Measurements from ENCODE around the gene OXNAD1. TPM values are rescaled to one million over a fixed set of nuclear protein-coding genes. Genes with fewer than 3 reads are reported as not detected.

Gene OXNAD1
- total and polyA plus RNA-seq, 4 donors = 2.4 to 10.3 (median 5.6) TPM

- Histone ChIP-seq H3K9me3 (ENCODE audit: control insufficient read depth, low read length) (no peaks in the 10 kb centered on the region), H3K4me1 (ENCODE audit: control insufficient read depth in 1 of 2, insufficient read depth in 2 of 2, low read length in 2 of 2) (no peaks in the 10 kb centered on the region), H3K27ac (ENCODE audit: low read depth in 1 of 2, low read length in 2 of 2) (no peak overlapping the region), H3K27me3 (ENCODE audit: control insufficient read depth in 1 of 2, insufficient read depth in 2 of 2, low read length in 1 of 2) (no peaks in the 10 kb centered on the region), H3K4me3 (ENCODE audit: low read length in 2 of 2) (no peak overlapping the region), H3K36me3 (ENCODE audit: control insufficient read depth in 1 of 2, insufficient read depth in 2 of 2, low read length in 1 of 2) (peaks cover 3 to 12% of the 10 kb centered on the region in 2 donors)
- ATAC-seq (ENCODE audit: low FRiP score) = no peak
- no peak for DNase-seq
- WGBS, 2 donors = 66 to 75% methylated on average over 4 of the region's 4 CpGs
- intact Hi-C loops (cut with DNase I) = no loop called here
These were observed 54.3 kb downstream of the OXNAD1 start for GRCh38 chr3:16319307-16319706.

DNA sequence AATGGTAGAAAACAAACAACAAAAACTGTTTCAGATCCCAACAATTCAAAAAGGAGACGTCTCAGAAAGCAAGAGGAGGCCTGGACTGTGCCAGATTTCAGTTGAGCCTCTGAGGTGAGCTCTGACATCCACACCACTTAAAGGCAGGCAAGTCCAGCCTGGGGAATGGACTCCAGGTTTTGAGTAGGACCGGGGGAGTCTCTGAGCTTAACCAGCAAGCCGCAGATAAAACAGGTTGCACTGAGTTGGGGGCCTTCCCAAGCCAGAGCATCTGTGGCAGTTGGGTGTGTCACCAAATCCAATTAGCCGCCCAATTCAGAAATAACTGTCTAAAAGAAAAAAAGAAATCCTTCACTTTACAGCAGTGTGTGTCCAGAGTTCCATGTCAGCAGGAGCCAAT is 54.7 kb downstream of the OXNAD1 start:
- Histone ChIP-seq H3K27ac (ENCODE audit: low read depth in 1 of 2, low read length in 2 of 2) (no peak overlapping the region), H3K27me3 (ENCODE audit: control insufficient read depth in 1 of 2, insufficient read depth in 2 of 2, low read length in 1 of 2) (no peaks in the 10 kb centered on the region), H3K36me3 (ENCODE audit: control insufficient read depth in 1 of 2, insufficient read depth in 2 of 2, low read length in 1 of 2) (peaks cover 3 to 12% of the 10 kb centered on the region in 2 donors), H3K4me3 (ENCODE audit: low read length in 2 of 2) (no peak overlapping the region), H3K9me3 (ENCODE audit: control insufficient read depth, low read length) (no peaks in the 10 kb centered on the region), H3K4me1 (ENCODE audit: control insufficient read depth in 1 of 2, insufficient read depth in 2 of 2, low read length in 2 of 2) (no peaks in the 10 kb centered on the region)
- 91 to 95% methylated on average over 4 of the region's 4 CpGs for WGBS, 2 donors
- intact Hi-C loops (cut with DNase I) = no loop called here
- DNase-seq = no peak
- ATAC-seq (ENCODE audit: low FRiP score) = no peak

DNA sequence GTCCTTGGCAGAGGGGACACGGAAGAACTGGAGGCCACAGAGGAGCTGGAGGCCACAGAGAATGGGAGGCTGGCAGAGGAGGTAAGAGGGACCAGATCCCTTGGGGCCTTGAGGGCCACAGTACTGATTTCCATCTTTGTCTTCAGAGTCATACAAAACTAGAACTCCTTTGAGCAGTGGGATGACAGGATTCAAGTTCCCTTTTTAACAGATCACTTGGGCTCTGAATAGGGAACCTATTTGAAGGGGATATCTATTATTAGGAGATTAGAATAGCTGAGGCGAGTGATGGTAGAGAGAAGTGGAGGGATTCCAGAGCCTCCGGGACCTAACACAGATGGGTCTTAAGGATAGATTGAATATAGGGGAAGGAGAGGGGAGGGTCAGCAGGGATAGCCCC is 55.7 kb downstream of the OXNAD1 start:
- Histone ChIP-seq H3K27ac (ENCODE audit: low read depth in 1 of 2, low read length in 2 of 2) (no peak overlapping the region), H3K4me1 (ENCODE audit: control insufficient read depth in 1 of 2, insufficient read depth in 2 of 2, low read length in 2 of 2) (no peaks in the 10 kb centered on the region), H3K36me3 (ENCODE audit: control insufficient read depth in 1 of 2, insufficient read depth in 2 of 2, low read length in 1 of 2) (peaks cover 3 to 12% of the 10 kb centered on the region in 2 donors), H3K4me3 (ENCODE audit: low read length in 2 of 2) (no peak overlapping the region), H3K9me3 (ENCODE audit: control insufficient read depth, low read length) (no peaks in the 10 kb centered on the region), H3K27me3 (ENCODE audit: control insufficient read depth in 1 of 2, insufficient read depth in 2 of 2, low read length in 1 of 2) (no peaks in the 10 kb centered on the region)
- ATAC-seq (ENCODE audit: low FRiP score) = no peak
- intact Hi-C loops (cut with DNase I) = no loop called here
- DNase-seq = no peak
- WGBS, 2 donors = 92 to 93% methylated on average over 3 of the region's 3 CpGs

- Histone ChIP-seq H3K9me3 (ENCODE audit: control insufficient read depth, low read length) (no peaks in the 10 kb centered on the region), H3K27ac (ENCODE audit: low read depth in 1 of 2, low read length in 2 of 2) (no peak overlapping the region), H3K4me1 (ENCODE audit: control insufficient read depth in 1 of 2, insufficient read depth in 2 of 2, low read length in 2 of 2) (no peaks in the 10 kb centered on the region), H3K27me3 (ENCODE audit: control insufficient read depth in 1 of 2, insufficient read depth in 2 of 2, low read length in 1 of 2) (no peaks in the 10 kb centered on the region), H3K36me3 (ENCODE audit: control insufficient read depth in 1 of 2, insufficient read depth in 2 of 2, low read length in 1 of 2) (peaks cover 6 to 12% of the 10 kb centered on the region in 2 donors), H3K4me3 (ENCODE audit: low read length in 2 of 2) (no peak overlapping the region)
- 70 to 71% methylated on average over 5 of the region's 5 CpGs for WGBS, 2 donors
- ATAC-seq (ENCODE audit: low FRiP score) (no peak), DNase-seq (no peak)
- intact Hi-C loops (cut with DNase I) = no loop called here
These were observed 57.2 kb downstream of the OXNAD1 start for GRCh38 chr3:16322189-16322588.

DNA sequence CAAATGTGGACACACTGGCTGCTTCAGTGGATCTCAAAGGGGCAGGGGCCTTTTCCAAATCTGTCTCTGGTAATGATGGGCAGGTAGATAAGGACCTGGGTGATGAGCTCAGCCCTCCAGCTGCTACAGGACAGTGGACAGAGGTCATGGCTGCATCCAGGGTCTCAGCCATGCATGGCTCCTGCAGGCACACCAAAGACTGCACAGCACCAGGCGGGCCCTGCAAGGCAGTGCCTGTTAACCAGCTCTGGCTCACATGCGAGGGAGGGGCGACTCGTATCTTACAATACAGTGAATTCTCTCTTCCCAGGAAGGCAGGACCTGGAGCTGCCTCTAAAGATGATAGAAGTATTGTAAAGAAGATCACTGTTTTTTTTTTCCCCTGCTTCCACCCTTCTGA is 58.7 kb downstream of the OXNAD1 start:
- DNase-seq (no peak), ATAC-seq (ENCODE audit: low FRiP score) (no peak)
- Histone ChIP-seq H3K9me3 (ENCODE audit: control insufficient read depth, low read length) (no peaks in the 10 kb centered on the region), H3K4me1 (ENCODE audit: control insufficient read depth in 1 of 2, insufficient read depth in 2 of 2, low read length in 2 of 2) (no peaks in the 10 kb centered on the region), H3K27ac (ENCODE audit: low read depth in 1 of 2, low read length in 2 of 2) (no peak overlapping the region), H3K27me3 (ENCODE audit: control insufficient read depth in 1 of 2, insufficient read depth in 2 of 2, low read length in 1 of 2) (no peaks in the 10 kb centered on the region), H3K36me3 (ENCODE audit: control insufficient read depth in 1 of 2, insufficient read depth in 2 of 2, low read length in 1 of 2) (peaks cover 4 to 9% of the 10 kb centered on the region in 2 donors), H3K4me3 (ENCODE audit: low read length in 2 of 2) (no peak overlapping the region)
- intact Hi-C loops (cut with DNase I) = no loop called here
- whole genome bisulfite sequencing, 2 donors = 96 to 100% methylated on average over 4 of the region's 4 CpGs

DNA sequence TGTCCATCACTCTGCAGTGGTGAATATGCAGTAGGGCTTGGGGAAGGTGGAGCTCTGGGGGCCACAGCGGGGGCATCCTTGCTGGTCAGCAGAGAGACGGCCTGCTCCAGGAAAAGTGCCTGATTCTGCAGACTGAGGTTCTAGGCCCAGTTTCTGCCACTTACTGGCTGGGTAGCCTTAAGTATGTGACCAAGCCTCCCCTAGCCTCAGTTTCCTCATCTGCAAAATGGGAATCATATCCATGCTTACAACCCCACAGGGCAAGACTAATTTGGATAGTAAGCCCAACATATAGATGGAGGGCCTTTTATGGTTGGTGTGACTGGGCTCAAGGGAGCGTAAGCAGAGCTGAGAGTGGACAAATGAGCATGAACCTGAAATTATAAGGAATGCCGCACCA is 60.8 kb downstream of the OXNAD1 start:
- ATAC-seq (ENCODE audit: low FRiP score) (no peak), DNase-seq (no peak)
- Histone ChIP-seq H3K27ac (ENCODE audit: low read depth in 1 of 2, low read length in 2 of 2) (no peak overlapping the region), H3K9me3 (ENCODE audit: control insufficient read depth, low read length) (no peaks in the 10 kb centered on the region), H3K4me3 (ENCODE audit: low read length in 2 of 2) (no peak overlapping the region), H3K36me3 (ENCODE audit: control insufficient read depth in 1 of 2, insufficient read depth in 2 of 2, low read length in 1 of 2) (peaks cover 3 to 9% of the 10 kb centered on the region in 2 donors), H3K4me1 (ENCODE audit: control insufficient read depth in 1 of 2, insufficient read depth in 2 of 2, low read length in 2 of 2) (no peaks in the 10 kb centered on the region), H3K27me3 (ENCODE audit: control insufficient read depth in 1 of 2, insufficient read depth in 2 of 2, low read length in 1 of 2) (no peaks in the 10 kb centered on the region)
- WGBS, 2 donors = 97% methylated on average over 4 of the region's 4 CpGs
- intact Hi-C loops (cut with DNase I) = no loop called here

- no peaks in the 10 kb centered on the region for H3K9me3 ChIP-seq (ENCODE audit: control insufficient read depth, low read length)
- H3K4me1 ChIP-seq (ENCODE audit: control insufficient read depth in 1 of 2, insufficient read depth in 2 of 2, low read length in 2 of 2) = no peaks in the 10 kb centered on the region
- H3K27me3 ChIP-seq (ENCODE audit: control insufficient read depth in 1 of 2, insufficient read depth in 2 of 2, low read length in 1 of 2) = no peaks in the 10 kb centered on the region
- no peak for DNase-seq
- no peak overlapping the region for H3K4me3 ChIP-seq (ENCODE audit: low read length in 2 of 2)
- H3K36me3 ChIP-seq (ENCODE audit: control insufficient read depth in 1 of 2, insufficient read depth in 2 of 2, low read length in 1 of 2) = peaks cover 3 to 9% of the 10 kb centered on the region in 2 donors
- intact Hi-C loops (cut with DNase I) = no loop called here
- WGBS, 2 donors = 75 to 78% methylated on average over 15 of the region's 15 CpGs
- no peak for ATAC-seq (ENCODE audit: low FRiP score)
- H3K27ac ChIP-seq (ENCODE audit: low read depth in 1 of 2, low read length in 2 of 2) = no peak overlapping the region
These were observed 61.8 kb downstream of the OXNAD1 start for GRCh38 chr3:16326724-16327349.

DNA sequence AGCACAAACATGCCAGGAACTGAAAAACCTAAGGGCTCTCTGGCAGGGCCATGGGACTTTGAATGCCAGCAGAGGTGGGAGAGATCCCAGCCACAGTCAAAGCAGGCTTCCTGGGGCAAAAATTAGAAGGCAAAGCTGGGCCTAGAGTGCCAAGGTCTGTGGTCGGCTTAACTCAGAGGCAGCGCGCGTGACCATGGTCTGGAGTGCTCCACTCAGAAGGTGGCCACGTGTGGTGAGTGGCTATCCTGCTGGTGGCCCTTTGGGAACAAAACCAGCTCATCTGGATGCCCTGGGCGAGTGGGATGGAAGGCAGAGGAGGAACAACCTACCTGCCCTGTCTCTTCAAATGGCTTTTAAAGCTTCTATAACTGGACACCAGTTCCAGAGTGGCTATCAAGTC is 63.1 kb downstream of the OXNAD1 start:
- 93 to 98% methylated on average over 6 of the region's 6 CpGs for WGBS, 2 donors
- Histone ChIP-seq H3K4me3 (ENCODE audit: low read length in 2 of 2) (no peak overlapping the region), H3K36me3 (ENCODE audit: control insufficient read depth in 1 of 2, insufficient read depth in 2 of 2, low read length in 1 of 2) (peaks cover 3 to 5% of the 10 kb centered on the region in 2 donors), H3K27ac (ENCODE audit: low read depth in 1 of 2, low read length in 2 of 2) (no peak overlapping the region), H3K4me1 (ENCODE audit: control insufficient read depth in 1 of 2, insufficient read depth in 2 of 2, low read length in 2 of 2) (no peaks in the 10 kb centered on the region), H3K27me3 (ENCODE audit: control insufficient read depth in 1 of 2, insufficient read depth in 2 of 2, low read length in 1 of 2) (no peaks in the 10 kb centered on the region), H3K9me3 (ENCODE audit: control insufficient read depth, low read length) (no peaks in the 10 kb centered on the region)
- ATAC-seq (ENCODE audit: low FRiP score) = no peak
- intact Hi-C loops (cut with DNase I) = no loop called here
- DNase-seq = no peak

GRCh38 chr3:16329036-16329825 is 64.2 kb downstream of the OXNAD1 start:
- DNase-seq (no peak), ATAC-seq (ENCODE audit: low FRiP score) (no peak)
- H3K27ac ChIP-seq (ENCODE audit: low read depth in 1 of 2, low read length in 2 of 2) = no peak overlapping the region
- H3K4me1 ChIP-seq (ENCODE audit: control insufficient read depth in 1 of 2, insufficient read depth in 2 of 2, low read length in 2 of 2) = no peaks in the 10 kb centered on the region
- intact Hi-C loops (cut with DNase I) = no loop called here
- H3K9me3 ChIP-seq (ENCODE audit: control insufficient read depth, low read length) = no peaks in the 10 kb centered on the region
- H3K36me3 ChIP-seq (ENCODE audit: control insufficient read depth in 1 of 2, insufficient read depth in 2 of 2, low read length in 1 of 2) = peaks cover 0 to 3% of the 10 kb centered on the region in 2 donors
- WGBS, 2 donors = 82 to 83% methylated on average over 14 to 15 of the region's 15 CpGs
- no peak overlapping the region for H3K4me3 ChIP-seq (ENCODE audit: low read length in 2 of 2)
- no peaks in the 10 kb centered on the region for H3K27me3 ChIP-seq (ENCODE audit: control insufficient read depth in 1 of 2, insufficient read depth in 2 of 2, low read length in 1 of 2)
